ENCODE results near the gene SPDYA. TPM values are rescaled to one million over a fixed set of nuclear protein-coding genes. Genes with fewer than 3 reads are reported as not detected.

Gene SPDYA
- total RNA-seq, 1 donor from 2014 or later: 0.13 TPM

Other genes with a start within 250 kb of the SPDYA start
- 76.0 TPM for gene PPP1CB, start 59.0 kb upstream of the SPDYA start, total RNA-seq
- 7.5 TPM for gene TRMT61B, start 59.5 kb downstream of the SPDYA start, total RNA-seq
- 17.5 TPM for gene WDR43, start 83.8 kb downstream of the SPDYA start, total RNA-seq
- 0.78 TPM for gene TOGARAM2, start 170.5 kb downstream of the SPDYA start, total RNA-seq